ENCODE results near the gene UQCRQ. TPM values are rescaled to one million over a fixed set of nuclear protein-coding genes. Genes with fewer than 3 reads are reported as not detected.

UQCRQ gene
- total and polyA plus RNA-seq, 9 of the 15 experiments (the other 6 are each of a cell fraction or from before 2014, with no cell fraction given), result 235 to 2,421 (median 883) TPM

DNA sequence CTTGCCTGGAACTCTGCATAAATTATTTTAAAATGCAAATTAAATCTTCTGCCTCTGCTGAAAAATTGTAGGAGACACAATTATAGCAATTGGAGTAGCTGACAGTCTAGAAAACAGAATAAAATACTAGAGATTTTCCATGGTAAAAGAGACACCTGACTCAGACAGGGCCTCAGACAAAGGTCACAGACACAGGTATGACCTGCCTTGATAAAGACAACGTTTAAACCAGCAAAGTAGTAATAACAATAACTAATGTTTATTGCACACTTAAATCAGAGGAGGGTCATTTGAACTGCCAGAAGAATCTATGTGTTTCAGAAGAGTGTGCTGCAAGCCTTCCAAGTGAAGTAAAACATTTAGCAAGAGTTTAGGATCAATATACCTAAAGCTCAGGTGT lies 49.4 kb upstream of the UQCRQ start:
- Histone ChIP-seq H3K9ac (ENCODE audit: insufficient read depth in 1 of 2, low read depth in 2 of 2, low read length in 2 of 2) (no peak overlapping the region), H3K36me3 (ENCODE audit: control insufficient read depth, insufficient read depth, low read length) (no peaks in the 10 kb centered on the region), H3K79me2 (ENCODE audit: control insufficient read depth, insufficient read depth, low read length) (no peaks in the 10 kb centered on the region), H3K4me3 (no peak overlapping the region), H3K4me1 (replicated peaks in 1 of 2; ENCODE audit: control insufficient read depth in 2 of 2, insufficient read depth in 2 of 2, low read length in 2 of 2) (peaks cover 2 to 12% of the 10 kb centered on the region in 2 experiments; a peak in 3 of 5 replicates), H3K4me2 (ENCODE audit: insufficient read depth, low read length) (no peak overlapping the region), H3K27me3 (ENCODE audit: control insufficient read depth in 2 of 2, insufficient read depth in 2 of 2, low read length in 2 of 2) (no peaks in the 10 kb centered on the region), H3K27ac (ENCODE audit: extremely low read depth, low read depth, low read length) (no peak overlapping the region), H2AFZ (ENCODE audit: low read depth, low read length) (peak overlapping the region; percentile 52; the same call in 1 of the 2 replicates), H4K20me1 (replicated peaks; ENCODE audit: control insufficient read depth, insufficient read depth, low read length) (no peaks in the 10 kb centered on the region), H3K9me1 (ENCODE audit: control insufficient read depth, insufficient read depth, low read length) (no peaks in the 10 kb centered on the region), H3K9me3 (replicated peaks; ENCODE audit: control insufficient read depth, insufficient read depth, low read depth, low read length) (no peaks in the 10 kb centered on the region)
- ChIA-PET POLR2A (interaction anchor here (0.8 to 4.0 kb wide), 6 partner anchors 8 to 80 kb away, joined by 3 to 20 read pairs (median 3); partner anchors contain the start of gene KIF3A), CTCF (ENCODE audit: low intra/inter-chr PET ratio) (interaction anchor here (0.9 to 1.7 kb wide), 2 partner anchors 62 to 751 kb away, joined by 3 to 4 read pairs; no protein-coding TSS in a partner anchor)
- in situ Hi-C loops (cut with MboI) (no loop called here), intact Hi-C loops (cut with micrococcal nuclease) (no loop called here)
- WGBS (ENCODE audit: insufficient coverage, low coverage, missing lambda C conversion rate), result 4% methylated on average over 1 of the region's 1 CpG
- FAIRE-seq (no peak), DNase-seq (ENCODE audit: extremely low read depth in 1 of 4, low spot score in 3 of 4) (no peak), ATAC-seq (no peak)
- no TSS peak for BruUV-seq (replicated peaks)
- TF ChIP-seq BDP1 (IDR thresholded peaks at IDR 0.05; ENCODE audit: insufficient read depth, insufficient read length) (no peak), ELF2 (CRISPR knock-in tag; IDR thresholded peaks at IDR 0.05) (0 out of 2 replicates have a peak, but pooled peaks have one; percentile 15)

DNA sequence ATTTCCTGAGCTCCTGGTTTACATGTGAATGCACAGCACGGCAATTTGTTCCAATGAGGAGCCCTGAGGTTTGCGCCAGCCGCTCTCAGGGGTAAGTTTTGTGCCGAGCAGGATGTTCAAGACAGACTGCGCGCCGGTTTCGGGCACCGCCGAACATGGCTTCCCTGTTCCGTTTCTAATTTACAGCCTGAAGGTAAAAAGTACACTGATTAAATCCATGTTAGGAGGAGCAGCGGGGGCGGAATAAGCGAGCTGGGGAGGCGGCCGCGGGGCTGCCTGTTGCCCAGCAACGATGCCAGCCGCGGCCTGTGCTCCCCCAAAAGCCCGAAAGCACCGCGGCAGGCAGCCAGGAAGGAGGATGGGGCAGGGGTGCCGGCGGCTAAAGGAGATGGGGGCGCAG lies 47.0 kb upstream of the UQCRQ start:
- BruUV-seq (replicated peaks), result no TSS peak
- Histone ChIP-seq H3K4me1 (replicated peaks in 1 of 2; ENCODE audit: control insufficient read depth in 2 of 2, insufficient read depth in 2 of 2, low read length in 2 of 2) (peaks cover 2 to 23% of the 10 kb centered on the region in 2 experiments; a peak in 3 of 5 replicates), H3K4me2 (ENCODE audit: insufficient read depth, low read length) (no peak overlapping the region), H3K9me3 (replicated peaks; ENCODE audit: control insufficient read depth, insufficient read depth, low read depth, low read length) (no peaks in the 10 kb centered on the region), H3K27me3 (ENCODE audit: control insufficient read depth in 2 of 2, insufficient read depth in 2 of 2, low read length in 2 of 2) (no peaks in the 10 kb centered on the region), H3K27ac (ENCODE audit: extremely low read depth, low read depth, low read length) (no peak overlapping the region), H3K36me3 (ENCODE audit: control insufficient read depth, insufficient read depth, low read length) (peaks cover 18% of the 10 kb centered on the region; the same call in 2 of the 3 replicates), H3K4me3 (no peak overlapping the region), H3K9ac (ENCODE audit: insufficient read depth in 1 of 2, low read depth in 2 of 2, low read length in 2 of 2) (no peak overlapping the region), H4K20me1 (replicated peaks; ENCODE audit: control insufficient read depth, insufficient read depth, low read length) (no peaks in the 10 kb centered on the region), H2AFZ (ENCODE audit: low read depth, low read length) (no peak overlapping the region), H3K79me2 (ENCODE audit: control insufficient read depth, insufficient read depth, low read length) (no peaks in the 10 kb centered on the region), H3K9me1 (ENCODE audit: control insufficient read depth, insufficient read depth, low read length) (no peaks in the 10 kb centered on the region)
- DNase-seq (ENCODE audit: extremely low read depth in 1 of 4, low spot score in 3 of 4) (no peak), ATAC-seq (no peak), FAIRE-seq (no peak)
- intact Hi-C loops (cut with micrococcal nuclease), result no loop called here
- POLR2A ChIA-PET, result interaction anchor here (1.0 to 4.0 kb wide), 15 partner anchors 10 to 172 kb away, joined by 3 to 20 read pairs (median 5); partner anchors contain the start of genes GDF9, KIF3A, SHROOM1 and UQCRQ
- WGBS (ENCODE audit: insufficient coverage, low coverage, missing lambda C conversion rate), result 83% methylated on average over 17 of the region's 26 CpGs
- in situ Hi-C loops (cut with MboI), result no loop called here
- TF ChIP-seq NFRKB (IDR thresholded peaks at IDR 0.05; ENCODE audit: low read depth) (no peak), POLR2G (IDR thresholded peaks at IDR 0.05; ENCODE audit: low read depth, low read length) (peak; percentile 63)
- CTCF ChIA-PET (ENCODE audit: low intra/inter-chr PET ratio), result interaction anchor here (0.7 to 2.4 kb wide), 7 partner anchors 27 to 434 kb away, joined by 3 to 19 read pairs (median 5); partner anchors contain the start of gene UQCRQ
